GM18505 (cell line): ENCODE measurements around the gene CLEC19A.

Experiments used
- ATAC-seq: cut with Tn5 transposase; IDR thresholded peaks from one replicate; pipeline ENCODE4 v1.9.1; 2021; ENCODE audit not compliant: unreplicated experiment
- POLR2A ChIP-seq: IDR thresholded peaks from 4 replicates; pipeline ENCODE4 v1.6.1; 2011; ENCODE audit warnings: borderline replicate concordance; ENCODE audit not compliant: insufficient read depth, insufficient read length; ENCODE audit errors: extremely low read depth

The CLEC19A gene

DNA sequence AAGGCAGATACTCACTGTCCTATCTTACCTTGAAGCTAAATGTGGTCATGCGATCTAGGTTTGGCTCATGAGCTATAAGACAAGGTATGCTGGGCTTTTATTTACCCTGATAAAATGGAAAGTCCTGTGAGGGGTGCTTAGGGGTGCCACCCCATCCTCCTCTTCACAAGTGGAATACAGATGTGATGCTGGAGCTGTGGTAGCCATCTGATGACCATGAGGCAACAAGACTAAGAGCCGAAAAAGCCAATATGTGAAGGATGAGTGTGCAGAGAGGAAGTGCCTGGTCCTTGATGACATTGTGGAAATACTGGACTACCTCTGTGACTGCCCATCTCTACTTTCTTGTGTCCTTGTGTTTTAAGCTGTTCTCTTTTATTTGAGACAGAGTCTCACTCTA, 74.0 kb downstream of the CLEC19A start:
- no peak for TF ChIP-seq POLR2A
- no peak for ATAC-seq
